Panc1 (cell line): ENCODE results near the gene CD37. TPM values are rescaled to one million over a fixed set of nuclear protein-coding genes. Genes with fewer than 3 reads are reported as not detected.
"Not testable (repeated sequence)": the region's sequence is repeated elsewhere in the genome, so short reads cannot be mapped to it uniquely, and the experiment has no call there.

Experiments
- ATAC-seq: fragments of 200-7000 bp; cut with Tn5 transposase; 2 replicates; pipeline ENCODE4 v1.9.1; 2020; ENCODE audit warnings: mild to moderate bottlenecking, moderate library complexity
- BruUV-seq: library from RNA; stranded (reverse); fragments of 400-500 nt; replicated peaks from 2 replicates; lab custom pipeline; 2021; lab: Mats Ljungman, UMichigan
- CTCF ChIA-PET: fragments of 300-600 bp; sonication (Branson Sonifier 250); formaldehyde crosslinking; loops from one replicate; lab custom pipeline; 2022; ENCODE audit warnings: antibody characterized with exemption; lab: Charles Lee
- POLR2A ChIA-PET: fragments of 300-600 bp; sonication (Branson Sonifier 250); formaldehyde crosslinking; loops from one replicate; lab custom pipeline; 2022; ENCODE audit warnings: antibody characterized with exemption; lab: Charles Lee
- DNase-seq: peaks from one replicate; pipeline ENCODE4 v3.0.0-alpha.2; 2010; ENCODE audit warnings: low read depth, low spot score
- H3K27ac ChIP-seq: 2 replicates; pipeline ENCODE4 v1.5.1; 2011; ENCODE audit warnings: mild to moderate bottlenecking, low read length, inconsistent platforms
- H3K27me3 ChIP-seq: fragments of 200-500 bp; sonication (Bioruptor generic); 2 replicates; pipeline ENCODE4 v1.6.0; 2014; ENCODE audit warnings: low read length, inconsistent platforms; ENCODE audit not compliant: control insufficient read depth, insufficient read depth
- H3K36me3 ChIP-seq: fragments of 200-500 bp; sonication (Bioruptor generic); 2 replicates; pipeline ENCODE4 v1.5.1; 2014; ENCODE audit warnings: inconsistent platforms, mild to moderate bottlenecking, low read length, moderate library complexity; ENCODE audit not compliant: control insufficient read depth, insufficient read depth
- H3K4me1 ChIP-seq: 2 replicates; pipeline ENCODE4 v1.5.1; 2011; ENCODE audit warnings: inconsistent platforms, mild to moderate bottlenecking, low read length, moderate library complexity; ENCODE audit not compliant: control insufficient read depth, insufficient read depth
- H3K4me3 ChIP-seq, 2 experiments: 2 replicates each; pipeline ENCODE4 v1.5.1; 2011 to 2012; ENCODE audit warnings: low read depth in 2 of 2, low read length in 2 of 2, mild to moderate bottlenecking in 2 of 2, inconsistent platforms in 1 of 2, moderate library complexity in 1 of 2
- H3K9me3 ChIP-seq: fragments of 200-500 bp; sonication (Bioruptor generic); 2 replicates; pipeline ENCODE4 v1.5.1; 2014; ENCODE audit warnings: low read depth, mild to moderate bottlenecking, inconsistent platforms, low read length, moderate library complexity; ENCODE audit not compliant: control insufficient read depth, insufficient read depth
- POLR2AphosphoS5 ChIP-seq: IDR thresholded peaks from 2 replicates; pipeline ENCODE4 v1.6.1; 2012; ENCODE audit warnings: mild to moderate bottlenecking, low read depth, low read length, moderate library complexity
- SIN3A ChIP-seq: IDR thresholded peaks from 2 replicates; pipeline ENCODE4 v1.6.1; 2012; ENCODE audit warnings: low read depth, mild to moderate bottlenecking, low read length, moderate library complexity, borderline replicate concordance; ENCODE audit not compliant: insufficient read depth
- TCF7L2 ChIP-seq: IDR thresholded peaks from 2 replicates; pipeline ENCODE4 v1.6.1; 2011; ENCODE audit warnings: mild to moderate bottlenecking, low read depth, low read length, inconsistent platforms
- in situ Hi-C: cut with HindIII; loops from 2 replicates; pipeline ENCODE4 v1.10.0; 2016; ENCODE audit warnings: low sequenced_read_pairs, low pct_unique_long_range_greater_than_20kb
- intact Hi-C: fragments of 100-400 bp; cut with micrococcal nuclease; formaldehyde crosslinking; loops from one replicate; pipeline ENCODE4 v1.10.0; 2022; ENCODE audit not compliant: unreplicated experiment
- total RNA-seq: library from RNA; stranded (reverse); gene quantifications from one replicate; pipeline ENCODE4 v1.2.1, GENCODE V29; 2021; ENCODE audit not compliant: unreplicated experiment
- TF ChIP-seq, protein P1 (sequence below): fragments of 450-650 bp; IDR thresholded peaks from 2 replicates; pipeline ENCODE4 v1.5.1; 2017; ENCODE audit warnings: mild to moderate bottlenecking
- TF ChIP-seq, protein P2 (sequence below), 2 experiments: IDR thresholded peaks; 2 replicates each; pipeline ENCODE4 v1.6.1; 2011 to 2012; ENCODE audit warnings: low read depth in 2 of 2, control low read depth in 1 of 2, low read length in 1 of 2, mild to moderate bottlenecking in 1 of 2, moderate library complexity in 1 of 2; ENCODE audit not compliant: insufficient read depth in 1 of 2

Gene CD37
- total RNA-seq, 1 experiment from 2014 or later, result 0.33 TPM

DNA sequence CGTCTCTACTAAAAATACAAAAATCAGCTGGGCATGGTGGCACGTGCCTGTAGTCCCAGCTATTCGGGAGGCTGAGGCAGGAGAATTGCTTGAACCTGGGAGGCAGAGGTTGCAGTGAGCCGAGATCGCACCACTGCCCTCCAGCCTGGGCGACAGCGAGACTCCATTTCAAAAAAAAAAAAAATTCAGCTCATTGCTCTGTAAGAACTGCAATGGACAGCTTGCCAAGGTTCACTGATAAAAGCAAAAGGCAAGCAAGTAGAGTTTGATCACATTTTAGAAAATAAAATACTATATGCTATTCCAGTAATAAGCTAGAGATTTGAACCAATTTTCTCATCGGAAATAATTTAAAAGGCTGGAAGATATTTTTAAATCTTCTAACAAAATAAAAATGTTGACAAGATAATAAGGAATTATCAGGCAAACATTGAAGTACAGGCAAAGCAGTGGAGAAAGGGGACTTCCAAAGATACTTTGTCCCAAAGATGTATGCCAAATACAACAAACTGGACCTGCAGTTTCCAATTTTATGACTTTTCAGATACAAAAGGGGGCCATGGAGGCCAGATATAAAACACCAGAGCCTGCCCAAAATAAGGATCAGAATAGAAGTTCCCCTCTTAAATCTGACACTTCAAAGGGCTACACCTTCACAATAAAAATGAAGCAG is 39.9 kb upstream of the CD37 start:
- DNase-seq (no peak), ATAC-seq (no peak)
- no peaks in the 10 kb centered on the region for H3K4me1 ChIP-seq
- CTCF ChIA-PET, result interaction anchor here (0.5 kb wide), 1 partner anchor 167 kb away, joined by 5 read pairs; no protein-coding TSS in a partner anchor
- intact Hi-C loops (no loop called here), in situ Hi-C loops (no loop called here)
- H3K4me3 ChIP-seq, result no peak overlapping the region
- H3K27ac ChIP-seq, result no peak overlapping the region
- POLR2A ChIA-PET, result no interaction called here
- H3K27me3 ChIP-seq, result no peaks in the 10 kb centered on the region
- BruUV-seq, result no TSS peak
- H3K36me3 ChIP-seq, result no peaks in the 10 kb centered on the region
- no peaks in the 10 kb centered on the region for H3K9me3 ChIP-seq
- TF ChIP-seq, protein P1, sequence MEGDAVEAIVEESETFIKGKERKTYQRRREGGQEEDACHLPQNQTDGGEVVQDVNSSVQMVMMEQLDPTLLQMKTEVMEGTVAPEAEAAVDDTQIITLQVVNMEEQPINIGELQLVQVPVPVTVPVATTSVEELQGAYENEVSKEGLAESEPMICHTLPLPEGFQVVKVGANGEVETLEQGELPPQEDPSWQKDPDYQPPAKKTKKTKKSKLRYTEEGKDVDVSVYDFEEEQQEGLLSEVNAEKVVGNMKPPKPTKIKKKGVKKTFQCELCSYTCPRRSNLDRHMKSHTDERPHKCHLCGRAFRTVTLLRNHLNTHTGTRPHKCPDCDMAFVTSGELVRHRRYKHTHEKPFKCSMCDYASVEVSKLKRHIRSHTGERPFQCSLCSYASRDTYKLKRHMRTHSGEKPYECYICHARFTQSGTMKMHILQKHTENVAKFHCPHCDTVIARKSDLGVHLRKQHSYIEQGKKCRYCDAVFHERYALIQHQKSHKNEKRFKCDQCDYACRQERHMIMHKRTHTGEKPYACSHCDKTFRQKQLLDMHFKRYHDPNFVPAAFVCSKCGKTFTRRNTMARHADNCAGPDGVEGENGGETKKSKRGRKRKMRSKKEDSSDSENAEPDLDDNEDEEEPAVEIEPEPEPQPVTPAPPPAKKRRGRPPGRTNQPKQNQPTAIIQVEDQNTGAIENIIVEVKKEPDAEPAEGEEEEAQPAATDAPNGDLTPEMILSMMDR, result no peak
- TF ChIP-seq POLR2AphosphoS5 (no peak), SIN3A (no peak), TCF7L2 (no peak)
- TF ChIP-seq, protein P2, sequence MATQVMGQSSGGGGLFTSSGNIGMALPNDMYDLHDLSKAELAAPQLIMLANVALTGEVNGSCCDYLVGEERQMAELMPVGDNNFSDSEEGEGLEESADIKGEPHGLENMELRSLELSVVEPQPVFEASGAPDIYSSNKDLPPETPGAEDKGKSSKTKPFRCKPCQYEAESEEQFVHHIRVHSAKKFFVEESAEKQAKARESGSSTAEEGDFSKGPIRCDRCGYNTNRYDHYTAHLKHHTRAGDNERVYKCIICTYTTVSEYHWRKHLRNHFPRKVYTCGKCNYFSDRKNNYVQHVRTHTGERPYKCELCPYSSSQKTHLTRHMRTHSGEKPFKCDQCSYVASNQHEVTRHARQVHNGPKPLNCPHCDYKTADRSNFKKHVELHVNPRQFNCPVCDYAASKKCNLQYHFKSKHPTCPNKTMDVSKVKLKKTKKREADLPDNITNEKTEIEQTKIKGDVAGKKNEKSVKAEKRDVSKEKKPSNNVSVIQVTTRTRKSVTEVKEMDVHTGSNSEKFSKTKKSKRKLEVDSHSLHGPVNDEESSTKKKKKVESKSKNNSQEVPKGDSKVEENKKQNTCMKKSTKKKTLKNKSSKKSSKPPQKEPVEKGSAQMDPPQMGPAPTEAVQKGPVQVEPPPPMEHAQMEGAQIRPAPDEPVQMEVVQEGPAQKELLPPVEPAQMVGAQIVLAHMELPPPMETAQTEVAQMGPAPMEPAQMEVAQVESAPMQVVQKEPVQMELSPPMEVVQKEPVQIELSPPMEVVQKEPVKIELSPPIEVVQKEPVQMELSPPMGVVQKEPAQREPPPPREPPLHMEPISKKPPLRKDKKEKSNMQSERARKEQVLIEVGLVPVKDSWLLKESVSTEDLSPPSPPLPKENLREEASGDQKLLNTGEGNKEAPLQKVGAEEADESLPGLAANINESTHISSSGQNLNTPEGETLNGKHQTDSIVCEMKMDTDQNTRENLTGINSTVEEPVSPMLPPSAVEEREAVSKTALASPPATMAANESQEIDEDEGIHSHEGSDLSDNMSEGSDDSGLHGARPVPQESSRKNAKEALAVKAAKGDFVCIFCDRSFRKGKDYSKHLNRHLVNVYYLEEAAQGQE (IDR thresholded peaks at IDR 0.05; ENCODE audit: insufficient read depth in 1 of 2, low read depth in 2 of 2, low read length in 1 of 2), result no peak

GRCh38 chr19:49297403-49297802 is 37.8 kb upstream of the CD37 start:
- no peak for ATAC-seq
- ChIA-PET CTCF (no interaction called here), POLR2A (no interaction called here)
- Histone ChIP-seq H3K27me3 (no peaks in the 10 kb centered on the region), H3K9me3 (no peaks in the 10 kb centered on the region), H3K36me3 (no peaks in the 10 kb centered on the region), H3K4me1 (no peaks in the 10 kb centered on the region; the same call in 1 of the 2 replicates), H3K27ac (no peak overlapping the region), H3K4me3 (no peak overlapping the region)
- no peak for TF ChIP-seq POLR2AphosphoS5
- TF ChIP-seq, protein P2 (IDR thresholded peaks at IDR 0.05; ENCODE audit: insufficient read depth in 1 of 2, low read depth in 2 of 2, low read length in 1 of 2), result no peak
- TF ChIP-seq TCF7L2, result no peak
- TF ChIP-seq, protein P1, result no peak
- no peak for TF ChIP-seq SIN3A
- intact Hi-C loops (no loop called here), in situ Hi-C loops (no loop called here)
- BruUV-seq, result no TSS peak
- DNase-seq, result no peak

- POLR2A ChIA-PET, in situ Hi-C loops, H3K4me3 ChIP-seq, H3K9me3 ChIP-seq, CTCF ChIA-PET, H3K27ac ChIP-seq, H3K27me3 ChIP-seq, ATAC-seq, H3K4me1 ChIP-seq, BruUV-seq, H3K36me3 ChIP-seq, DNase-seq, intact Hi-C loops: not testable (repeated sequence)
Measured at GRCh38 chr19:49298653-49299052, 36.6 kb upstream of the CD37 start.
